ENCODE measurements around the gene RAPGEF2. TPM values are rescaled to one million over a fixed set of nuclear protein-coding genes. Genes with fewer than 3 reads are reported as not detected.

The RAPGEF2 gene
- total RNA-seq, 1 experiment from 2014 or later, result 37.1 TPM

DNA sequence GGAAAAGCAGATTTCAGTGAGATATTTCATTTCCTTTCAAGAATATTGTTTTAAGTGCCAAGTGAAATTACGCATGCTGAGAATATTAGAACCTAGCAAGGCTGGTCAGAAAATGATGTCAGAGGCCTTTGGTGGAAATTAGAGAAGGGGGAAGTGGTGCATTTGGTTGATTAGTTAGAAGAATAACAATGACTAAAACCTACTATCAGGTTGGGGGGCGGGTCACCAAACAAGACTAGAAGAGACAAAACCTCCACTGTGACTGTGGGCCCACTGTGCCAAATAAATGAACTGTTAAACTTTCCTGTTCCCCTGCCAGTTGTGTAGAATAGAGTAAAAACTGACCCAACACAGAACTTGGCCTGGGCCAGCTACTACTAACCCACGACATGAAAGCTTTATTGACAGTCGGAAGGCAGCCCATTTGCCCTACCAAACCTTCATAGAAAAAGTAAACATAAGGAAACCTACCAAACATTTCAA, 2.9 kb downstream of the RAPGEF2 start:
- H2BK120ac ChIP-seq (ENCODE audit: low read depth, low read length, poor library complexity, severe bottlenecking), result no peak overlapping the region
- H3K4me2 ChIP-seq (ENCODE audit: insufficient read depth, insufficient read length, low read length), result peak overlapping the region; percentile 91
- H2AFZ ChIP-seq (ENCODE audit: low read length), result no peak overlapping the region
- peaks cover 21% of the 10 kb centered on the region; the same call in 1 of the 2 replicates for H3K79me2 ChIP-seq (ENCODE audit: insufficient read depth, low read length)
- H3K9me3 Mint-ChIP-seq, result no peaks in the 10 kb centered on the region; a peak in 2 of 5 replicates
- H3K56ac ChIP-seq (ENCODE audit: insufficient read length, low read depth, low read length), result no peak overlapping the region
- no peak overlapping the region for H3K23ac ChIP-seq (ENCODE audit: insufficient read length, low read depth, low read length)
- no peak for DNase-seq
- peaks cover 15% of the 10 kb centered on the region for H3K23me2 ChIP-seq (ENCODE audit: insufficient read length, low read depth, low read length, poor library complexity, severe bottlenecking)
- no CpG with 5 or more reads among the region's 4 CpGs for WGBS (ENCODE audit: extremely low coverage, insufficient read length, low lambda C conversion rate)
- H3K4me1 Mint-ChIP-seq, result peaks cover 43 to 45% of the 10 kb centered on the region in 2 experiments
- H3K4me1 ChIP-seq (ENCODE audit: insufficient read depth, low read length), result peaks cover 11% of the 10 kb centered on the region; the same call in 1 of the 2 replicates
- H4K20me1 ChIP-seq (ENCODE audit: control insufficient read depth, insufficient read depth, insufficient read length), result no peaks in the 10 kb centered on the region
- peaks cover 11% of the 10 kb centered on the region for H3K79me1 ChIP-seq (ENCODE audit: insufficient read depth, low read depth, low read length, poor library complexity, severe bottlenecking)
- H3K4me3 Mint-ChIP-seq, result peak overlapping the region; percentile 93 to 99
- peaks cover 0 to 4% (median 0%) of the 10 kb centered on the region in 3 experiments; a peak in 1 of 7 replicates for H3K36me3 Mint-ChIP-seq (ENCODE audit: insufficient read depth in 1 of 3, low read depth in 3 of 3)
- TF ChIP-seq CTCF (conservative IDR thresholded peaks at IDR 0.05), result no peak
- no peaks in the 10 kb centered on the region for H3K9me3 ChIP-seq (ENCODE audit: control insufficient read depth, low read depth, low read length)
- H2BK12ac ChIP-seq (ENCODE audit: insufficient read length, low read depth, low read length), result no peak overlapping the region
- H3K27me3 Mint-ChIP-seq (ENCODE audit: low read depth), result peaks cover 14% of the 10 kb centered on the region
- no peak overlapping the region for H2AK5ac ChIP-seq (ENCODE audit: insufficient read length, low read length)
- H4K8ac ChIP-seq (replicated peaks; ENCODE audit: insufficient read length, low read depth, low read length), result no peak overlapping the region
- no peaks in the 10 kb centered on the region for H3K27me3 ChIP-seq (ENCODE audit: insufficient read depth, low read length)
- H3K27ac ChIP-seq (ENCODE audit: insufficient read length, low read depth, low read length), result no peak overlapping the region
- H3K14ac ChIP-seq (ENCODE audit: insufficient read depth, low read length), result no peak overlapping the region
- H2BK15ac ChIP-seq (ENCODE audit: low read depth, low read length), result no peak overlapping the region
- H3K9ac ChIP-seq (ENCODE audit: extremely low read depth, insufficient read length, low read length), result peak overlapping the region; percentile 19
- no peak overlapping the region for H3K27ac Mint-ChIP-seq
- no peak overlapping the region for H2BK20ac ChIP-seq (ENCODE audit: low read depth, low read length, poor library complexity, severe bottlenecking)
- no peak overlapping the region for H4K91ac ChIP-seq (ENCODE audit: insufficient read length, low read depth, low read length)
- no peak overlapping the region for H4K5ac ChIP-seq (ENCODE audit: insufficient read length, low read depth, low read length)
- no peak overlapping the region for H3K18ac ChIP-seq (ENCODE audit: insufficient read length, low read depth, low read length)
- no peak overlapping the region for H3K4ac ChIP-seq (ENCODE audit: low read depth, low read length)
- H3T11ph ChIP-seq (ENCODE audit: low read length), result no peak overlapping the region
- H2BK5ac ChIP-seq (ENCODE audit: insufficient read length, low read length), result no peak overlapping the region
